AG10803 (cell line): ENCODE data around the gene SLC12A5.
"Not testable (repeated sequence)": the region's sequence is repeated elsewhere in the genome, so short reads cannot be mapped to it uniquely, and the experiment has no call there.

ENCODE experiments used
- DNase-seq: peaks from one replicate; pipeline ENCODE4 v3.0.0; 2010; ENCODE audit warnings: low read depth
- H3K4me3 ChIP-seq: 2 replicates; pipeline ENCODE4 v1.5.1; 2011; ENCODE audit warnings: mild to moderate bottlenecking, low read length, control low read depth
- TF ChIP-seq, protein P1 (sequence below): conservative IDR thresholded peaks from 2 replicates; pipeline ENCODE4 v1.5.1; 2011; ENCODE audit warnings: mild to moderate bottlenecking, low read length, control low read depth, inconsistent platforms

The SLC12A5 gene

DNA sequence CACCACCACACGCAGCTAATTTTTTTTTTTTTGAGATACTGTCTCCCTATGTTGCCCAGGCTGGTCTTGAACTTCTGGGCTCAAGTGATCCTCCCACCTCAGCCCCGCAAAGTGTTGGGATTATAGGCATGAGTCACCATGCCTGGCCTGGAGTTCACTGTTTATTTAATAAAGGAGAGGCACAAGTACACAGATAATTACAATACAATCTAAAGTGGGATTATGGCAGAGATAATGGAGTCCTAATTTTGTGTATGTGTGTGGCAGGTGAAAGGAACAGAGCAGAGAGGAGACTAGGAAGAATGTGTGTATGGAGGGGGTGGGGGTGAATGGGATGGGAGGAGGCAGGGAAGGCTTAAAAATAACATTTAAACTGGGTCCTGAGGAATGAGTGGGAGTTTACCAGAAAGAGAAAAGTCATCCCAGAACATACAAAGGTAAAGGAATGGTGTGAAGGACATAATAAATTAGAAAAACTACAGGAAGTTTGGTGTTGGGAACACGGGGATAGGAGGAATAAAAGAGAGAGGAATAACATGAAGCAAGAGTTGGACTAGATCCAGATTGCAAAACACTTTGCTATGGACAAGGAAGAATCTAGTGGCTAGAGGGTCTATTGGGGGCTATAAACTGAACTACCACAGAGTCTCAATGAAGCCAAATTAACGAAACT is 56.3 kb downstream of the SLC12A5 start:
- DNase-seq: peak; percentile 43
- H3K4me3 ChIP-seq: no peak overlapping the region
- TF ChIP-seq, protein P1, sequence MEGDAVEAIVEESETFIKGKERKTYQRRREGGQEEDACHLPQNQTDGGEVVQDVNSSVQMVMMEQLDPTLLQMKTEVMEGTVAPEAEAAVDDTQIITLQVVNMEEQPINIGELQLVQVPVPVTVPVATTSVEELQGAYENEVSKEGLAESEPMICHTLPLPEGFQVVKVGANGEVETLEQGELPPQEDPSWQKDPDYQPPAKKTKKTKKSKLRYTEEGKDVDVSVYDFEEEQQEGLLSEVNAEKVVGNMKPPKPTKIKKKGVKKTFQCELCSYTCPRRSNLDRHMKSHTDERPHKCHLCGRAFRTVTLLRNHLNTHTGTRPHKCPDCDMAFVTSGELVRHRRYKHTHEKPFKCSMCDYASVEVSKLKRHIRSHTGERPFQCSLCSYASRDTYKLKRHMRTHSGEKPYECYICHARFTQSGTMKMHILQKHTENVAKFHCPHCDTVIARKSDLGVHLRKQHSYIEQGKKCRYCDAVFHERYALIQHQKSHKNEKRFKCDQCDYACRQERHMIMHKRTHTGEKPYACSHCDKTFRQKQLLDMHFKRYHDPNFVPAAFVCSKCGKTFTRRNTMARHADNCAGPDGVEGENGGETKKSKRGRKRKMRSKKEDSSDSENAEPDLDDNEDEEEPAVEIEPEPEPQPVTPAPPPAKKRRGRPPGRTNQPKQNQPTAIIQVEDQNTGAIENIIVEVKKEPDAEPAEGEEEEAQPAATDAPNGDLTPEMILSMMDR: no peak

DNA sequence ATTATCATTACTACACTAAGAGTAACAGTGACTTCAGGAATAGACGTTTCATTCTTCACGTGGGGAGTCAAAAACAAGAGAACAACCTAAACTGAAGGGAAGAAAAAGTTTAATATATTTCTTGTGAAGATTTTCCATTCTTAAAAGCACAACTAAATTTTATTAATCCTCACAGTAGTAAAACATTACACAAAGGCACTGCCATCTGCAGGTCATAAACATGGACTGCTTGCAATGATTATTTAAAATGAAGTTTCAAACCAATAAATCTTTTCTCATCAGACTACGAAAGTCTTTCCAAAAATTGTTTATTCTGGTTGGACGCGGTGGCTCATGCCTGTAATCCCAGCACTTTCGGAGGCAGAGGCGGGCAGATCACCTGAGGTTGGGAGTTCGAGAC is 58.1 kb downstream of the SLC12A5 start:
- no peak overlapping the region for H3K4me3 ChIP-seq
- peak; percentile 25 for DNase-seq
- TF ChIP-seq, protein P1: peak; percentile 53

DNA sequence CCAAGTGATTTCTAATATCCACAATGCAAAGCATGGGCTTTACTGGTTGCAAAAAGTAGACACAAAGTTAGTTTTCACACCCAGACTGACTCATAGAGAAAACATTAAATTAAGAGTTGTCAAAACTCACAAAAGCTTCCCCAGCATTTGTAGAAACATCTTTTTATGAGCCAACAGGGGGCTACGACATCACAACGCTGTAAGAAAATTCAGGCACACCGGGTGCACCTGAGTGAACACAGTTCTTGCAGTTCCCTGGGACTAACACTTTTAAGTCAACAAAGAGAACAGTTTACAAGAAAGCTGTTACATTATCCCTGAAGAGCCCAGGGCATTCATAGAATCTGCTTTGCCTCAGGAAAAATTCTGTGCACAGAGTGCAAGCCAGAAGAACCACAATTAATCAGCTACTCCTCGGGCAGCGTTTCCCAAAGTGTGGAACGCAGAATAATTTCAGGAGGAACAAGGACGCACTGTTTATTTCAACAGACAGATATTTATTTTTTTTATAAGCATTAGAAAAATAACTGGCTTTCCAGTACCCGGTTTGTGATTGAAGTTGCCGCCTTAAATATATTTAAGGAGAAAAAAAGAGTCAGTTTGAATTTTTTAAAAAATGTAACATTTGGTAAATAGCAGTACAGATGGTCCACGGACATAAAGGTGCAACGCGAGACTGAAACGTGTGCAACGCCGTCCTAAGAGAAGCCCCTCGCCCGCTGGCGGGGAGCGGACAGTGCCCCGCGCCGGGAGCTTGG is 59.6 kb downstream of the SLC12A5 start:
- H3K4me3 ChIP-seq: peak overlapping the region; percentile 86
- TF ChIP-seq, protein P1: 0 out of 2 replicates have a peak, but pooled peaks have one; percentile 3
- peak; percentile 29 for DNase-seq

DNA sequence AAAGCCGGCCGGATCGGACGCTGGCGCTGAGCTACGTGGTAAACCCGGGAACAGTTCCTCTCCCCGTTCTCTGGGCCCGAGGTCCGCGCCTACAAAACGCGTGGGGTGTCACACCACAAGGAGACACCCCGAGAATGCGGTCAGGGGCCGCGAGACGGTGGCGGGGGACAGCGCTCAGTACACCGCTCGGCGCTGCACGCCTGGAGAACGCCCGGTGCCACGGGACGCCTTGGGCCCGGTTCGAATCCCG is 60.1 kb downstream of the SLC12A5 start:
- DNase-seq: peak; percentile 26
- TF ChIP-seq, protein P1: no peak
- peak overlapping the region; percentile 86 for H3K4me3 ChIP-seq

DNA sequence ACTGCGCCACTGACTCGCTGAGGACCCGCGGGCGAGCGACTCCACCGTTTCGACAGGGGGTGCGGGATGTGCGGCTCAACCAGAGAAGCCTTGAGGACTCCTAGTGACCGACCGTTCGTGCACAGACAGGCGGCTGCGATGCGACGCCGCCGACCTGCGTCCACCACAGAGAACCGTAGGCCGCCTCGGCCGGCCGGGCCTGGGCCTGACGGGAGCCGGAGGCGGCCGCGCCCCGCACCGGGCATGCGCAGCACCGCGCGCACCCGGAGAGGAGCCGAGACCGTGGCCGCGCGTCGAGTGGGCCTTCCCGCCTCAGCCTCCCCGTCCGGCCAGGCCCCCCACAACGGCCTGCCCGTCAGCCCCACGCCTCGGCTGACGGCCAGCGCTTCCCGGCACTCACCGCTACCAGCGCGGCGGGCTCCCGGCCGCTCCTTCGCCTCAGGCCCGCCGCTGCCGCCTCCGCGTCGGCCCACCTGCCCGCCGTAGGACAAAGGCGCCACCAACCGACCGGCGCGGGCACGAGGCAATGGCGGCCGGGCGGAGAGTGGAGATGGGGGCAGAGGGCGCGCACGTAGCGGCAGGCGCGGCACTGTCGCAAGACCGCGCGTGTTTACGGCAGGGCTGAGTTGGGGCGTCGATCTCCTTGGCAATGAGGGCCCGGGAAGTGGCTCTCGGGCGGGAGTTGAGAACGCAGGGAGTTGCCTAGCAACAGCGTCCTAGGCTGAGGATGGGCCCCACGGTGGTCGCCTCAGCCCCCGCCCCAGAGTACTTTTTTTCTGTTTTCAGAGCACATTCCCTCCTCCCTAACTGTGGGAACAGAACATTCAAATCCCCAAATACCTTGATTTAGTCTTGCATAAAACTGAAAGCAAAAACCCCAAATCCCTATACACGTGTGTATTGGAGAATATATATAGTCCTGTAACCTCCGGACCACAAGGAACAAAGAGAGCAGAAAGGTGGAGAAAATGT is 60.7 kb downstream of the SLC12A5 start, which contains the start of gene NCOA5:
Gene NCOA5, minus strand, starts transcription at position 546 of the 972 bp plus-strand sequence. CDS start 10,538 bp downstream, outside the sequence.
- TF ChIP-seq, protein P1: no peak
- peak; percentile 98 for DNase-seq
- H3K4me3 ChIP-seq: peak within 1 kb of the TSS; percentile 86

DNA sequence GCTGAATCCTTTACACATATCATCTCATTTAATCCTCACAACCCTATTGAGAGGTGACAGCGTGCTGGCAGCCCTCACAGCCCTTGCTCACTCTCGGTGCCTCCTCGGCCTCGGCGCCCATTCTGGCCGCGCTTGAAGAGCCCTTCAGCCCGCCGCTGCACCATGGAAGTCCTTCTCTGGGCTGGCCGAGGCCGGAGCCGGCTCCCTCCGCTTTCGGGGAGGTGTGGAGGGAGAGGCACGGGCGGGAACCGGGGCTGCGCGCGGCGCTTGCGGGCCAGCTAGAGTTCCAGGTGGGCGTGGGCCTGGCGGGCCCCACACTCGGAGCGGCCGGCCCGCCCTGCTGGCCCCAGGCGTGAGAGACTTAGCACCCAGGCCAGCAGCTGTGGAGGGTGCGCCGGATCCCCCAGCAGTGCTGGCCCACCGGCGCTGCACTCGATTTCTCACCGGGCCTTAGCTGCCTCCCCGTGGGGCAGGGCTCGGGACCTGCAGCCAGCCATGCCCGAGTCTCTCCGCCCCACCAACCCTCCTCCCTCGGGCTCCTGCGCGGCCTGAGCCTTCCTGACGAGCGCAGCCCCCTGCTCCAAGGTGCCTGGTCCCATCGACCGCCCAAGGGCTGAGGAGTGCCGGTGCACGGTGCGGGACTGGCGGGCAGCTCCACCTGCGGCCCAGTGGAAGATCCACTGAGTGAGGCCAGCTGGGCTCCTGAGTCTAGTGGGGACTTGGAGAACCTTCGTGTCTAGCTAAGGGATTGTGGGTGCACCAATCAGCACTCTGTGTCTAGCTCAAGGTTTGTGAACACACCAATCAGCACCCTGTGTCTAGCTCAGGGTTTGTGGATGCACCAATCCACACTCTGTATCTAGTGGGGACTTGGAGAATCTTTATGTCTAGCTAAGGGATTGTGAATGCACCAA is 62.9 kb downstream of the SLC12A5 start:
- not testable (repeated sequence) for H3K4me3 ChIP-seq, DNase-seq
